Occipital lobe (tissue), 2 donors: ENCODE data around the gene TAP2. TPM values are rescaled to one million over a fixed set of nuclear protein-coding genes. Genes with fewer than 3 reads are reported as not detected.

Source experiments
- DNase-seq: peaks from one replicate; lab custom pipeline; 2025; lab: John Stamatoyannopoulos, UW
- total RNA-seq: library from RNA; depleted of rRNA; stranded (reverse); fragments of >200 nt; gene quantifications from one replicate; pipeline ENCODE4 v1.2.3, GENCODE V29; 2014

Gene TAP2
- total RNA-seq, 1 donor from 2014 or later: 3.9 TPM

DNA sequence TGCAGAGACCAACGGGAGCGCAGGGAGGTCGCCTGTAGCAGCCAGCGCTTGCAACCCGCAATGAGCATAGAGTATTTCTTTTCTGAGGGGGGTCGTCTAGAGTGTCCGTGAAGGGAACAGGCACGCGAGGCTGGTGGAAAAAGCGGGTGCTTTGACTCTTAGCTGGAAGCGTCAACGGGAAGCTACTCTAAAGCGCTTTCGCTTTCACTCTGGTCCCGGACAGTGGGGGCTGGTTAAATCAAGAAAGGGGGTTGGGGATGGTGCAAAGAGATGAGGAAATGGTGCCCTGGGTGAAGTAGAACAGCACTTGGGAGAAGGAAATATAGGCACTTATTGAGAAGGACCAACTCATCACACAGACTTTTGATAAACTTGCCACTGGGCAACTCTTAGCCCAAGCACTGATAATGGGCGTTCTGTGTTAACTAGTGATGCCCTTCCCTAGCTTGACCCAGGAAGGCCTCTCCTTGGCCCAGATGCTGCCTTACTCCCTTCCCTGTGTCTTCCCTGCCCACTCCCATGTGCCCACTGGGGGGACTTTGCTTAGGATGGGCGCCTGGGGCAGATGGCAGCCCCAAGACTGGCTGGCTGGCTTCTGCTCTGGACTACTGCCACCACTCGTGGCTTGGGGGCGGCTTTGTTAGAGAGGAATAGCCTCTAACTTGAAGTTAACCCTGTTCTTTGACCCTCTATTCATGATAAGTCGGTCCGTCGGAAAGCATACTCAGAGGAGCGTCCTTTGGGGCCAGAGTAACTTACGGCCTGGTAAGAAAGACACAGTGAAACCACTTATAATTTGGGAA is 16.0 kb upstream of the TAP2 start:
- DNase-seq: no peak

DNA sequence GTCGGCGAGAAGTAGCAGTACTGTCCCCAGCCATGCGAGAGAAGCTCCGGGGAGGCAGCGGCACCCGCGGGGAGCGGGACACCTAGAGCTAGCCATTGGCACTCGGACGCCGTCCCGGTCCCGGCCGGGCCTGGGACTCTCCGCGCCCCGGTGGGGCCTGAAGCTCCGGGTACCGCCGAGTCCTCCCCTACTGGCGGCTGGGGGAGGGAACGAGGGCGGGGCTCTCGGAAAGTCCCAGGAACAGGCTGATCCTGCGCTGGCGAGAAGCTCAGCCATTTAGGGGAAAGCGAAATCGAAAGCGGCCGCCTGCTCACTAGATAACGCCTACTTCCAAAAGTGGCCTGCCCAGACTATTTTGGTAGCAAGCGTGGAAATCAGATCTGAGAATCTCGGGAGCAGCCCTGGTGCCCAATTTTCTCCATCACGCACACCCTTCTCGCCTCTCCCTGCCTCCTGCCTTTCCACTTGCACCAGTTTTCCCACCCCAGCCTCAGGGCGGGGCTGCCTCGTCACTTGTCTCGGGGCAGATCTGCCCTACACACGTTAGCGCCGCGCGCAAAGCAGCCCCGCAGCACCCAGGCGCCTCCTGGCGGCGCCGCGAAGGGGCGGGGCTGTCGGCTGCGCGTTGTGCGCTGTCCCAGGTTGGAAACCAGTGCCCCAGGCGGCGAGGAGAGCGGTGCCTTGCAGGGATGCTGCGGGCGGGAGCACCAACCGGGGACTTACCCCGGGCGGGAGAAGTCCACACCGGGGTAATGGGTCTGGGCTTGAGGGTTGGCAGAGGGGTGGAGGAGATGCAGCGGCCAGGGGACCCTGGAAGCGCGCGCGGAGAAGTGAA is 15.2 kb upstream of the TAP2 start, which contains the start of the genes PSMB9 and TAP1:
Gene PSMB9, plus strand, starts transcription at position 652 of the 835 bp plus-strand sequence. Its CDS starts 38 bp downstream, at position 690.
Gene TAP1, minus strand, starts transcription at position 164 of the 835 bp plus-strand sequence. Its CDS starts 68 bp downstream, at position 96.
- peak; percentile 91 for DNase-seq

DNA sequence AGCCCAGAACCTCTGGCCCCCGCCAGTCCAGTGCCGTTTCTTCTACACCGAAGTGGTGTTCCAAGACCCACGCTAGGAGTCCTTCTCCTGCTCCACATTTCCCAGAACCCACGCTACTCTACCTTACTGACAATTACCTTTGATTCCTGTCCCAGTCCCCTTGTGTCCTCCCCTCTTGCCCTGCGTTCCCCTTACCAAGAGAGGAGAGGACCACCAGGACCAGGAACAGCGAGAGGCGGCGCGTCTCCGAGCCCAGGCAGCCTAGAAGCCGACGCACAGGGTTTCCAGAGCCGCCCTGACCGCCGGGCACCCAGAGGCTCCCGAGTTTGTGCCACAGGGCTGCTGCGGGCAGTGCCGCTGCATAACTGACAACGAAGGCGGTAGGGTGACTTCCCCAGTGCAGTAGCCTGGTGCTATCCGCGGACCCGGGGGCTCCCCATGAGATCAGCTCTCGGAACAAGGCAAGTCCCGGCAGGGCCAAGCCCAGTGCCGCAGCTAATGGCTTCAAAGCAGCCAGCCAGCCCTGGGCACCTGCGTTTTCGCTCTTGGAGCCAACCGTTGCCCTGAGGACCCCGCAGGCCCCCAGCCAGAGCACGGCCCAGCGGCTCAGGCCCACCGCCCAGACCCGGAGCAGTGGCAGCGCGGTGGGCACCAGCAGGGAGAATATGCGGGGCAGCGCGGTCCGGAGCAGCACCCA is 14.5 kb upstream of the TAP2 start:
- DNase-seq: no peak

DNA sequence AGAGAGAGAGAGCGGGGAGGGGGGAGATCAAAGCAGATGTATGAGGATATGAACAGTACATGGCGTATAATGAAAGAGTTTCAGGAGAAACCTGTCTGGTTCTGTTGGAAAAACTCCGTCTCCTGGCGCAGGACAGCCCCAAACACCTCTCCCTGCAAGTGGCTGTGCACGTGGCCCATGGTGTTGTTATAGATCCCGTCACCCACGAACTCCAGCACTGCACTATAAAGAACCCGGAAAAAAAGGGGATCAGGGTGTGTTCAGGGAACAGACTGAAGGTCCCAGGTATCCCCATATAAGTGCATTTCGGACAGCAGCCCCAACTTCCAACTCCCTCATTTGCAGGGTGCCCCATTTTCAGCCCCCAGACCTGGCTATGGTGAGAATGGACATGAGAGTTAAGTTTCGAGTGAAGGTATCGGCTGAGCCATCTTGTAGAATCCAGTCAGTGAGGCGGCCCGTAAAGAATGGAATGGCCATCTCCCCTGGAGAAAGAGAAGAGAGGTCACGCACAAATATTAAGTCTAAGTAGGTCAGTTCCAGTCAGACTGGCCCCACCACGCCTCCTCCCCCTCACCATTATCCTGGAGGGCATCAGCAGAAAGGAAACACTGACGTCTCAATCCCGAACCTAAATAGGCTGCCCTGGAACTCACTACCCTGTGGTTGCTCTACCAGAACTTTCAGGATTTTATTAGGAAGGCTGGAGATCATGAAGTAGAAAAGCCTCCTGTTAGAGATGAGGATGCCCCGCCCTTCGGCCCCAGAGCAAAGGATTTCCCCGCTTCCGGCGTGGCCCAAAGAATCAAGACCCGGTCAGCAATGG is 13.7 kb upstream of the TAP2 start:
- DNase-seq: no peak

DNA sequence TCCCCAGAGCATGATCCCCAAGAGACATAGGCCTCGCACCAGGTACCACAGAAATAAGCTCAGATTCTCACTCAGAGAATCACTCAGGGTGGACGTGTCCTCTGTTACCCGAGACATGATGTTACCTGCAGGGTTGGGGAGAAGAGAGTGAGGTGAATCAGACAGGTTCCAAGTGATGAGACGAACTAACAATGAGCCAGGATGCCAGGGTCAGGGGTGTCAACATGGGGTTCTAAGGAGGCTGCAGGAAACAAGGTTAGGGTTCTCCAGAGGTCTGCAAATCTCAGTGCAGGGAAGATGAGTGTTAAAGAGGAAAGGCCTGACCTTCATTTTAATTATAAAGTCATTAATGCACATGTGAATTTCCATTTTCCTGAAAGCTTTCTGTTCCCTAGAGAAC is 12.5 kb upstream of the TAP2 start:
- no peak for DNase-seq

DNA sequence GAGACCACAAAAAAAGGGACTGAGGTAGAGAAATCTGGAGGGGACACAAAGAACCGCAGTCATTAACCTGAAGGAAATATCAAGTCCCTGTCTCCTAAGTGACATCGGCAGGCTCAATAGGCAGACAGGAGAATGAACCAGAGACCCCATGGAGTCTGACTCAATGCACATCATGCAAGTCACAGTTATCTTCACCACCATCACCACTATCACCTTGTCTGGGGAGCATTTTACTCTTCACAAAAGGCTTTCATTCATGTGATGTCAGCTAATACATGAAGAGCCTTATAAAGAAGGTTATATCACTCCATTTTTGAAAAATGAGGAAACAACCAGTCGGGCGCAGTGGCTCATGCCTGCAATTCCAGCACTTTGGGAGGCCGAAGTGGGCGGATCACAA is 10.6 kb upstream of the TAP2 start:
- no peak for DNase-seq

DNA sequence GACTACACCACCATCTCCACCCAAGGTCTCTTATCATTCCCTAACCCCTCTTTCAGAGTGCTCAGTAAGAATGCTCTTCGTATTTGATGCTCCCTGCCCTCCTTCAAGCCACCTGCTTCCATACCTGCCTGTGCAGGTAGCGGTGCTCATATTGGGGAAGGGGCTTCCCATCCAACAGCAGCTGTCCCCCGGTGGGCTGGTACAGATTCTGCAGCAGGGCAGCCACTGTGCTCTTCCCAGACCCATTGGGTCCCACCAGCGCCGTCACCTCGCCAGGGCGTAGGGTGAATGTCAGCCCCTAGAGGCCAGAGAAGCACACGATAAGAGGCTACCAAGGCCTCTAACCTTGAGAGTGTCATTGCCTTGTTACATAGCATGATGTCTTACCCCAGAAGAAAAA is 9.3 kb upstream of the TAP2 start:
- no peak for DNase-seq

DNA sequence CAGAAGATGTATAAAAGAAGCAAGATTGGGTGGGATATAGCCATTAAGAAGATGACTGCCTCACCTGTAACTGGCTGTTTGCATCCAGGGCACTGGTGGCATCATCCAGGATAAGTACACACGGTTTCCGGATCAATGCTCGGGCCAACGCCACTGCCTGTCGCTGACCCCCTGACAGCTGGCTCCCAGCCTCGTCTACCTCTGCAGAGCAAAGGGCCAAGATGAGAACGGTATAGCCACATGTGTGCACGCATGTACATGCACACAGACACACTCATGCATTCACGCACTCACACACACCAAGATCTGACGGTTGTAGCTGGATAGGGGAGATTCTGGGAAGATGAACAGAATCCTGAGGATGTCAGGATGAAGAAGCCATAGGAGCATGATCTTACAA is 8.5 kb upstream of the TAP2 start:
- no peak for DNase-seq

DNA sequence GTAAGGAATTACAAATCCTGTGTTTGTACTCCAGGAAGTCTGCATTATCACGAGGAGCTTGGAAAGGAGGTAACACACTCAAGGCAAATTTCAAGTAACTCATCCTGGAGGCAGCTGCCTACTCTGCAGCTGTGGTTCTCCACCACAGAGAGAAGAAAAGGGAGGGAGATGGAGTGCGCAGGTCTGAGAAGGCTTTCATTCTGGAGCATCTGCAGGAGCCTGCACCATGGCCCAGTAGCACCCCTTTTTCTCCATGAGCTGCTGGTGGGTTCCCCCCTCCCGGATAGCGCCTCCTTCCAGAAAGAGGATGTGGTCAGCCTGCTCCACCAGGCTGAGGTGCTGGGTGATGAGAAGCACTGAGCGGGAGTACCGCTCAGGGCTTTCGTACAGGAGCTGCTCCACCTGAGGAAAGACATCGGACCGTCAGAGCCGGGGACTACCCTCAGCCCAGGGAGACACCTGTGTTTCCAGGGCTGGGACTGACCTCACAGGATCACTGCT is 6.9 kb upstream of the TAP2 start:
- no peak for DNase-seq

DNA sequence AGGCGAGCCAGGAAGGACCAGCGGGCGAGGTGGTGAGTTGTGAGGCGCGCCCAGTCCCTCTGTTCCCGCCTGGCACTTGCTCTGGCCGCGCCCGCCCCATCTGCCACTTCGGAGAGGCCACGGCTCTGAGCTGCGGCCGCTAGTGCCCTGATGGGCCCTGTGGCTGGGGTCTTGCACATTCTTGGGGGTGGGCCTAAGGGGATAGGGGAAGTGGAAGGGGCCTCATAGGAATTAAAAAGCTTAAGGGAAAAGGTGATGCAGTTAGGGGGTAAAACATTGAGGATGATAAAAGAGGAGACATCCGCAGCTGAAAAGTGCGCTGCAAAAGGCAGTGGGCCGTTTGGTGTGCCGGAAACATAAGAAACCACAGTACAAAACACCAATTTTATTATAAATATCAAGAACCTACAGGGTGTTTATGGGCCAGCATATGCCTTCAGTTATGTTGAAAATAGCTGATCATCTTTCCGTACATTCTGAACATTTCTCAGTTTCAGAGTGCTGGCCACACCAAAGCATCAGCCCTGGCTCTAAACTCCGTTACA is 6.4 kb upstream of the TAP2 start:
- no peak for DNase-seq

DNA sequence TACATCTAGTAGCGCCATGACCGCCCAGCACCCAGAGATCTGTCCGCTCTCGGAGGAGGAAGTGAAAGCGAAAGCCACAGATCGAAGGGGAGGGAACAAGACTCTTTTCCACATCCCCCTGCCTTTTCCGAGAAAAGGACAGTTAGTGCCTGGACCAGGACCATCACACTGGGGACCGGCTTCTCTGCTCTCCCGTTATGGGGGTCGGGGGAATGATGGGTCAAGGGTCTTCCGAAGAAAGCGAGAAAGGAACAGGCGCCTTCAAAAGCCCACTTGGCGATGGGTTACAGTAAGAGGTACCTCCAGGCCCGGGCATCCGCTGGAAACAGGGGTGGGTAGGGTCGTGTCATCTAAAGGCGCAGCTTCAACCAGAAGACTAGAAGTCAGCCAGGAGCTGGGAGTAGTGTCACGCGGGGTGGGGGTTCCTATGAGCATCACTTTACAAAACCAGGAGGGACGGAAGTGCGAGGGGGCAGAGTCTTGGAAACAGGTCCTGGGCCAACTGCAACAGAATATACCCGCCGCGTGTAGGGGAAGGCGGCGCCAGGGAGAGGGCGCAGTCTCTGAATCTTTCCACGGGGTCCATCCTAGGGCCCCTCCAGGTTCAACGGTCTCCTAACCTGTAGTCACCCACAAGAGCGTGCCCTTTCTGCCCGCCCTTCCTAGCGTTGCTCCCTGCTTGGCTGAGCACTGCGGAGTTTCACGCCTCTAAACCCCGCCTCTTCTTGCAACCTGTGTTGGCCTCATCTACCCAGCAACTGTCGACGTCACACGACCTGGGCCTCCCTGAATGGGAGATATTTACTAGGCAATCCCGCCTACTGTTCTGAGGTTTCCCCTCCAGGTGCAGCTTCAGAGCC is 5.7 kb upstream of the TAP2 start, which contains the start of gene PSMB8:
Gene PSMB8, minus strand, starts transcription at position 69 of the 860 bp plus-strand sequence. Its CDS starts 51 bp downstream, at position 18.
- peak; percentile 92 for DNase-seq

DNA sequence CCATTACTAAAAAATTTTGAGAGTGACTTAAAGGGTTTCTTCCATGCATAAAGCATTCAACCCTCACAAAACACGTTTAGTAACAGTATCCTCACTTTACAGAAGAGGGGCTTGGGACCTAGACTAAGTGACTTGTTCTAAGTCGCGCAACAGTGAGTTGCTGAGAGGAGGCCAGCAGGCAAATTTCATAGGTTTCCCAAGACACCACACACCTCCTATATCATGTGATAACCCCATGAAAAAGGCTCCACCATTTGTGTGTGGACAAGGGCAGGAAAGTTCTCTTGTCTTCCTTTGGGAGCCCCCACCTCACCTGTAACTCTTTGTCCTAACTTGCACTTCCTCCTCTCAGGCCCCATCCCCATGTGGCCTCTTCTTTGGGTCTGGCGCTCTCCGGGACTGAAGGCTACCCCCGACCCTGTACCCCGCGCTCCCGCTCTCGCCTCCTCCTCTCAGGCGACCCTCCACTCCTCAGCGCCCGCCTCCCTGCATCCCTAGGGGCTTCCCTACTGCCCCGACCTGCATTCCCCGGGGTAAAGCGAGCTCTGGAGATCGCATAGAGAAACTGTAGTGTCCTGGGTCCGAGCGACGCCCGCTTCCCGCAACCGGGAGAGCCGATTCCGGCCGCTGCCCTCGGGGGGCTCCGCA is 4.9 kb upstream of the TAP2 start:
- DNase-seq: no peak

DNA sequence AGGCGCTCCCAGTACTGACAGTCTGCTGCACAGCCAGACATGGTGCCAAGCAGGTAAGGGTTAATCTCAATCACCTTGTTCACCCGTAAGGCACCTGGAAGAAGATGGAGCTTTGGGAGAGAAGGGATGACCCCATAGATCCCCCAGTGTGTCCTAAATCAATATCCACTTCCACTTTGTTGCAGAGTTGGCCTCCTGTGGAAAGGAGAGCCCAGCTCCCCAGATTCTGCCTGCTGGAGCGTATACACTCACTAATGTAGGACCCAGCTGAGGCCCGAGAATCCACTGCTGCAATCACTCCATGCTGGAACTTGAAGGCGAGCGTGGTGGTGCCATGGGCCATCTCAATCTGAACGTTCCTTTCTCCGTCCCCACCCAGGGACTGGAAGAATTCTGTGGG is 4.2 kb upstream of the TAP2 start:
- no peak for DNase-seq

DNA sequence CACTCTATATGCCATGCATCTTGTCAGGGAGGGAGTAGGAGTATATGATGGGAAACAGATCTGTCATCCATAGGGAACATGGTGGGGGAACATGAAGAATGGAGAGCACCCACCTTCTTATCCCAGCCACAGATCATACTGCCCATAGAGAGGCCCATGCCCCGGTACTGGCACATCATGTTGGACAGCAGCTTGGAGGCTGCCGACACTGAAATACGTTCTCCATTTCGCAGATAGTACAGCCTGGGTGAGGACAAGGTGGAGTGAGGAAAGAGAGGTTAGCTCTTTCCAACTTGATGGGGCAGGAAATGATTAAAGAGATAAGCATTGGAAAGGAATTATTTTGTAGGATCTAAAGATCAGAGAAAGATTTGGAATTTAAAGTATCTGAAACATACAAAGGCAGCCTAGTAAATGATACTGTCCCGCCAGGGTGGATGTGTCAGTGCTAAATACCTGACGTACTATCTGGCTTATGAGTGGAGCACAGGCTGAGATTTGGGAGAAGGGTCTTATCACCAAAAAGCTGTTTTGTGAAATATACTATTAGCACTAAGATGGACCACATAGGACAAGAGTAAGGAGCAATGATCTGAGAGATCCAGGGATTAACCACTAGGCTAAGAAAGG is 3.6 kb upstream of the TAP2 start:
- DNase-seq: no peak

DNA sequence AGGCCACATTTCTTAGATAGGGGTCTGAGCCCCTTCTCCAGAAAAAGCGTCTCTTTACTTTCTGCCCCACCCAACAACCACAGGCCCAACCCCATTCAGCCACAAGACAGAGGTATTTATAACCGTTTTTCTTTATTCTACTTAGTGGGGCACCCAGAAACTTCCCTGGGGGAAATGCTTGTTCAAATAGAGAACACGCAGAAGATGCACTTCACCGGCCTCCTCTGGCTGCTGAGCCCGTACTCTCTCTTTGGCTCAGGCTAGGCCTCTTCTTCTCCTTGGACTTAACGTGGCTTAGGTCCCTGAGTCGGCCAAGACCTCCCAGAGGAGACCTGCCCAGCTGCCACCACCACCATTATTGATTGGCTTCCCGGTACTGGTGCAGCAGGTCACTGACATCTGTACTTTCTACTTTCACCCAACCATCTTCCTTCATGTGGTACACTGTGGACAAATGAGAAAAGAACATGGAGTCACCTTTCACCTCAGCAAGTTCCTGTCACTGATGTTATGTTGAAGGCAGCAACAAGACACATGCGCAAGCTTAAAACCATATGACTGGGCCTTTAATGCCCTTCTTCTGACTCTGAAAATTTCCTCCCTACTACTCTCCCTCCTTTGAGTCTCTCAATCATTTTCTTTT is 2.2 kb upstream of the TAP2 start:
- no peak for DNase-seq

DNA sequence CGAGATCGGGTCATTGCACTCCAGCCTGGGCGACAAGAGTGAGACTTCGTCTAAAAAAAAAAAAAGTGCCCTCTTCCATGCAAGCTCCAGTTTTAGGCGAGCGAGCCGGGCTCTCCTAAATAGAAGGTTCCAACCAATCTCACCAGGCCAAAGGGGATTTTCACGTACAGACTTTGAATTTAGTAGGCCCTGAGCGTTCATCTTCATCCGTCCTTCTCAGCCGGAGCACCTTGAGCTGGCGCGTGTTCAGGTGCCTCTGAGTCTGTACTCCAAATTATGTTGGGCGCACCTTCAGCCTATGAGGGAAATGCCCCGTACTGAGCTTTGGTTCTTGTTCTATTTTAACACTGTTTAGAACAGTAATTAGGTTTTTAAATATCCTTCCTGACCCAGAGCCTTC is 817 bp upstream of the TAP2 start:
- DNase-seq: no peak

DNA sequence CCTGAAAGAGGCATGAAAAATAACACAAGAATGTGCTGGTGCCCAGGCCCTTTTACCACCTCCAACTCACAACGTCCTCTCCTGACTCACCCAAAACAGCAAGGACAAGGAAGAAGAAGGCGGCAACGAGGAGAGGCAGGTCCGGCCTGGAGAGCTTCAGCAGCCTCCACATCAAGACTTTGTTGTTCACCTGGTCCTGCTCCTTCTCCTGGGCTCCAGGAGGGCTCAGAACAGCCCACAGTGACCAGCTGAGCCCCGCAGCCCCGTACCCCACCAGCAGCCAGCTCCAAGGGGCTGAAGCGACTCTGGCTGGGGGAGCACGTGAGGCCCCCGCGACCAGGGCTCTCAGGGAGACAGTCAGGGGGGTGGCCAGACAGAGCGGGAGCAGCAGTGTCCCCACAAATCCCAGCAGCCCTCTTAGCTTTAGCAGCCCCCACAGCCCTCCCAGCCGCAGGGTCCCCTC is 857 bp downstream of the TAP2 start:
- no peak for DNase-seq

DNA sequence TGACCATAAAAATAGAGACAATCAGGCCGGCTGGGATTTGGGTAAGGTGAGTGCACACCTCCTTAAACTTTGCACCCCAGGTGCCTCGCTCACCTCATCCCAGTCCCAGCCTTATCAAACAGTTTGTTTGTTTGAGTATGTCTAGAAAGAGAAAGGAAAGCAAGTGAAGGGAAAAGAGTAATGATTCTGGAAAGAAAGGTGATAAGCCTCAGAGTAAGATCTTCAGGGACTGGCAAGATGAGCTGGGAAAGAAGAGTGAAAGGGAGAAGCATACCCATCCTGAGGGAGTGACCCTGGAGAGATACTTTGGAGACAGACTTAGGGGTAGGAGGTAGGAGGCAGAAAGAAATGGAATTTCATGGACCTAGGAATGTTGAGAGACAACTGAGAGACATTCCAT is 1.7 kb downstream of the TAP2 start:
- DNase-seq: no peak
